RWPE2 (cell line): ENCODE measurements around the gene SCG2.

Source experiments
- ATAC-seq: fragments of 200-7000 bp; cut with Tn5 transposase; 3 replicates; pipeline ENCODE4 v1.9.1; 2021; ENCODE audit warnings: low read depth
- DNase-seq: peaks from one replicate; pipeline ENCODE4 v3.0.0-alpha.2; 2020; ENCODE audit warnings: low spot score
- H3K27ac ChIP-seq: fragments of 450-650 bp; 2 replicates; pipeline ENCODE4 v1.5.1; 2017; ENCODE audit warnings: mild to moderate bottlenecking; ENCODE audit not compliant: poor library complexity, severe bottlenecking
- H3K27me3 ChIP-seq: fragments of 250-450 bp; sonication (Bioruptor Pico); 2 replicates; pipeline ENCODE4 v1.5.1; 2021; ENCODE audit warnings: mild to moderate bottlenecking, moderate library complexity; ENCODE audit not compliant: insufficient read depth, poor library complexity, severe bottlenecking
- H3K36me3 ChIP-seq: fragments of 250-450 bp; sonication (Bioruptor Pico); 2 replicates; pipeline ENCODE4 v1.5.1; 2020; ENCODE audit warnings: low read depth, mild to moderate bottlenecking, moderate library complexity
- H3K4me1 ChIP-seq: fragments of 250-450 bp; sonication (Bioruptor Pico); 2 replicates; pipeline ENCODE4 v1.5.1; 2021; ENCODE audit warnings: mild to moderate bottlenecking, moderate library complexity; ENCODE audit not compliant: insufficient read depth, poor library complexity, severe bottlenecking
- H3K4me3 ChIP-seq: fragments of 250-450 bp; sonication (Bioruptor Pico); 2 replicates; pipeline ENCODE4 v1.5.1; 2021; ENCODE audit warnings: mild to moderate bottlenecking, moderate library complexity; ENCODE audit not compliant: severe bottlenecking
- H3K9me3 ChIP-seq: fragments of 250-450 bp; sonication (Bioruptor Pico); 2 replicates; pipeline ENCODE4 v1.5.1; 2021; ENCODE audit warnings: mild to moderate bottlenecking, moderate library complexity; ENCODE audit not compliant: severe bottlenecking
- TF ChIP-seq, protein P1 (sequence below): fragments of 450-650 bp; IDR thresholded peaks from one replicate; pipeline ENCODE4 v1.5.1; 2017; ENCODE audit warnings: mild to moderate bottlenecking, moderate library complexity; ENCODE audit not compliant: poor library complexity, severe bottlenecking

SCG2 gene

DNA sequence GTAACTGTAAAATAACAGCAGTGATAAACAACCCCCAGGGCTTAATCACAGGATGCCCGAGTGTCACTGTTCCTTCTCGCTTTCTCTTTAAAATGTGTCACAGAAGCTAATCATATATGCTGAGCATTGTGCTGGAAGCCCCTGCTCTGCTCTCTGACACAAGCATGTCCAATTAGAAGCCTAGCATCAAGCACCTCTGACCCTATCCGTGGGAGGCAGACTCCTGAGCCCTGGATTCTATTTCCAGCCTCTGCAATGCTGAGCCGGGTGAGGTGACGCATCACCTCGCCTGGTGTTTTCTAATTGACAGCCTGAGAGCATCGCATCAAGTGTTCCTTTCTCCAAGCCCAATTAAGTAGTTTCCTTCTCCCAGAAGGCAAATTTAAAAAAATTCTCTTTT, 19.7 kb upstream of the SCG2 start:
- no peaks in the 10 kb centered on the region for H3K4me1 ChIP-seq

GRCh38 chr2:223619486-223620129, 17.4 kb upstream of the SCG2 start:
- Histone ChIP-seq H3K9me3 (peaks cover 2% of the 10 kb centered on the region), H3K27ac (no peak overlapping the region), H3K27me3 (no peaks in the 10 kb centered on the region), H3K4me3 (no peak overlapping the region), H3K4me1 (no peaks in the 10 kb centered on the region), H3K36me3 (no peaks in the 10 kb centered on the region)
- DNase-seq (no peak), ATAC-seq (no peak)
- TF ChIP-seq, protein P1, sequence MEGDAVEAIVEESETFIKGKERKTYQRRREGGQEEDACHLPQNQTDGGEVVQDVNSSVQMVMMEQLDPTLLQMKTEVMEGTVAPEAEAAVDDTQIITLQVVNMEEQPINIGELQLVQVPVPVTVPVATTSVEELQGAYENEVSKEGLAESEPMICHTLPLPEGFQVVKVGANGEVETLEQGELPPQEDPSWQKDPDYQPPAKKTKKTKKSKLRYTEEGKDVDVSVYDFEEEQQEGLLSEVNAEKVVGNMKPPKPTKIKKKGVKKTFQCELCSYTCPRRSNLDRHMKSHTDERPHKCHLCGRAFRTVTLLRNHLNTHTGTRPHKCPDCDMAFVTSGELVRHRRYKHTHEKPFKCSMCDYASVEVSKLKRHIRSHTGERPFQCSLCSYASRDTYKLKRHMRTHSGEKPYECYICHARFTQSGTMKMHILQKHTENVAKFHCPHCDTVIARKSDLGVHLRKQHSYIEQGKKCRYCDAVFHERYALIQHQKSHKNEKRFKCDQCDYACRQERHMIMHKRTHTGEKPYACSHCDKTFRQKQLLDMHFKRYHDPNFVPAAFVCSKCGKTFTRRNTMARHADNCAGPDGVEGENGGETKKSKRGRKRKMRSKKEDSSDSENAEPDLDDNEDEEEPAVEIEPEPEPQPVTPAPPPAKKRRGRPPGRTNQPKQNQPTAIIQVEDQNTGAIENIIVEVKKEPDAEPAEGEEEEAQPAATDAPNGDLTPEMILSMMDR, result no peak

More for the DNA sequence above, 19.7 kb upstream of the SCG2 start:
- no peak overlapping the region for H3K4me3 ChIP-seq
- H3K9me3 ChIP-seq, result peaks cover 2% of the 10 kb centered on the region
- H3K27me3 ChIP-seq, result no peaks in the 10 kb centered on the region
- ATAC-seq (no peak), DNase-seq (no peak)
- TF ChIP-seq, protein P1, result no peak
- no peaks in the 10 kb centered on the region for H3K36me3 ChIP-seq
- no peak overlapping the region for H3K27ac ChIP-seq

DNA sequence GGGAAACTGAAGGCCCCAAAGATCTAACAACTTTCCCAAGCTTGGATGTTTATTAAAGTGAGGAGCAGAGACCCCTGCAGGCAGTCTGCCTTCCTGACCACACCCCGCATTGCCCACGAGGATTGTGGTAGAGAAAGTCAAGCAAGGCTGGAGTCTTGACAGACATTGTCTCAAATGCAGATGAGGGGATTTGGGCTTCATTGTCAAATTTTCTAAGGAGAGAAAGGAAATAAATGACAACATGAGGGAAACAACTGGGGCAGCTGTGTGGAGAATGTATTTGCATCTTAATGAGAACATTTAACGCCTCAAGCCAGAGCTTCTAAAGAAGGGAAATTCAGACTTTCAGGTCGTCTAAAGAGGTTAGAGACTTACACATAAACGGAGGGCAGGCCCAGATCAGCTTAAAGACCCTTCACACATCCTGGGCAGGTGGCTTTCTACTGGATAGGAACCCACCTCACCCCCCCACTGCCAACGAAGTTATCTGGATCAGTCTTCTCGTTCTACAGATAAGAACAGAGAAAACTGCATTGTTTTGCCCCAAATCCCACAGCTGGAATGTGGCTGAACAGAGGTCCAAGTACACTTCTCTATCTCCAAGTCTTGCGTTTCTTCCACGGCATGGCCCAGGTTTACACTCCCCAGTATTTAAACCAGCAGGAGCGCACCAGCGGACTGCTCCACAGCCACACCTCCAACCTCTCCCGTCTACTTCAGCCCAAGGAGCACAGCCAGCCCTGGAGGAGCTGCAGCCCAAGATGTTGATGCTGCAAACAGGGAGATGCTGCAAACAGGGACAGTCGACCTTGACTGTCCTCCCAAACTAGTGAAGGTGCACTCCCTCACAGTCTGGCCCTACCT, 16.2 kb upstream of the SCG2 start:
- DNase-seq, result no peak
- Histone ChIP-seq H3K27ac (no peak overlapping the region), H3K36me3 (no peaks in the 10 kb centered on the region), H3K4me3 (no peak overlapping the region), H3K4me1 (no peaks in the 10 kb centered on the region), H3K9me3 (no peaks in the 10 kb centered on the region), H3K27me3 (no peaks in the 10 kb centered on the region)
- TF ChIP-seq, protein P1, result no peak
- ATAC-seq, result no peak

GRCh38 chr2:223614534-223614933, 12.4 kb upstream of the SCG2 start:
- H3K4me1 ChIP-seq, result peaks cover 4% of the 10 kb centered on the region
- TF ChIP-seq, protein P1, result no peak
- H3K4me3 ChIP-seq, result no peak overlapping the region
- no peaks in the 10 kb centered on the region for H3K27me3 ChIP-seq
- H3K27ac ChIP-seq, result no peak overlapping the region
- no peaks in the 10 kb centered on the region for H3K9me3 ChIP-seq
- no peak for DNase-seq
- ATAC-seq, result no peak
- H3K36me3 ChIP-seq, result no peaks in the 10 kb centered on the region
